ENCODE measurements around the gene EPOP.

DNA sequence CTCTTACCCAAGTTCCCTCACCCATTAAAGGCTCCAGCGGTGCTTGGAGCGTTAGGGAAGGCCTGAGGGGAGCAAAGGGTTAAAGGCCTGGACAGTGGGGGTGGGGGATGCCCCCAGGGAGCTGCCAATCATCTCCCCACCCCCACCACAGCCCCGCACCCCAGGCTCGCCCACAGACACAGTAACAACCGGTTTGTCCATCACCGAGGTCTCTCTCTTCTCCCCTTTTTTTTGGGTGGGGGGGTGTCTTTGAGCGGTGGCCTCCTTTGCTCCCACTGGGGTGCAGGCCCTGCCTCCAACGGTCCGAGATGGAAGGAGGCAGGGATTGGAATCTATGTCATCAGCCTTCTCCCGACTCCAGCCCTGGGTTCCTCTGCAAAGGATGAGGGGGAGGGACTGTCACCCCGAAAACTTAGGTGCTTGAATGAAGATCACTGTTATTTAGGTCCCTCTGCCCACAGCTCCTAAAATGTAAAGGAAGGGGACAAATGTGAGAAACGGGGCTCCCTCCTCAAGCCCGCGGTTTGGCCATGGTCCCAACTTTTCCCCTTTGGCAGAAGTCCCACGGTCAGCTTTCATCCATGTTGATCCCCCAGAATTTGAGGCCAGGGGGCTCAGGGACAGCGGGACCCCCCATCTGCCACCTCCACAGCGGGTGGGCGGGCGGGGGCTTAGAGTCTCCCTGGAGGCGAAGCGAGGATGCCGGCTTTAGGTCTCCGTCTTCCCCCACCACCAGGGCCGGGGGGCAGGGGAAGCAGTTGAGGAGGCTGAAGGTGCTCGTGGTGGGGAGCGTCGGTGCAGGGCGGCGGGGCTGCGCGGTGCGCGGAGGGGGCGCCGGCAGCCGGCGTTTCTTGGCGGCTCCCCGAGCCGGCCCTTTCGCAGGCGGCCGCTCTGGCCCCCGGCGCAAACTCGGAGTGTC, 1.7 kb downstream of the EPOP start:
- TF ChIP-seq, protein P1, sequence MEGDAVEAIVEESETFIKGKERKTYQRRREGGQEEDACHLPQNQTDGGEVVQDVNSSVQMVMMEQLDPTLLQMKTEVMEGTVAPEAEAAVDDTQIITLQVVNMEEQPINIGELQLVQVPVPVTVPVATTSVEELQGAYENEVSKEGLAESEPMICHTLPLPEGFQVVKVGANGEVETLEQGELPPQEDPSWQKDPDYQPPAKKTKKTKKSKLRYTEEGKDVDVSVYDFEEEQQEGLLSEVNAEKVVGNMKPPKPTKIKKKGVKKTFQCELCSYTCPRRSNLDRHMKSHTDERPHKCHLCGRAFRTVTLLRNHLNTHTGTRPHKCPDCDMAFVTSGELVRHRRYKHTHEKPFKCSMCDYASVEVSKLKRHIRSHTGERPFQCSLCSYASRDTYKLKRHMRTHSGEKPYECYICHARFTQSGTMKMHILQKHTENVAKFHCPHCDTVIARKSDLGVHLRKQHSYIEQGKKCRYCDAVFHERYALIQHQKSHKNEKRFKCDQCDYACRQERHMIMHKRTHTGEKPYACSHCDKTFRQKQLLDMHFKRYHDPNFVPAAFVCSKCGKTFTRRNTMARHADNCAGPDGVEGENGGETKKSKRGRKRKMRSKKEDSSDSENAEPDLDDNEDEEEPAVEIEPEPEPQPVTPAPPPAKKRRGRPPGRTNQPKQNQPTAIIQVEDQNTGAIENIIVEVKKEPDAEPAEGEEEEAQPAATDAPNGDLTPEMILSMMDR (conservative IDR thresholded peaks at IDR 0.05; ENCODE audit: low read depth, low read length), result no peak
- TF ChIP-seq EZH2phosphoT487 (IDR thresholded peaks at IDR 0.05; ENCODE audit: borderline replicate concordance, low read length) (no peak), EZH2 (IDR thresholded peaks at IDR 0.05; ENCODE audit: low read length, unreplicated experiment) (no peak)
